Left kidney (tissue), 8 donors: ENCODE measurements around the gene COL1A1. TPM values are rescaled to one million over a fixed set of nuclear protein-coding genes. Genes with fewer than 3 reads are reported as not detected.

Source experiments
- DNase-seq: peaks from one replicate; pipeline ENCODE4 v3.0.0-alpha.2; 2013
- long read RNA-seq, 8 donors: transcript quantifications; one replicate each; lab custom pipeline, GENCODE V29; 2026
- polyA plus RNA-seq: library from polyadenylated mRNA; unstranded; fragments of 120-200 nt; gene quantifications from one replicate; pipeline ENCODE4 v1.2.1, GENCODE V29; 2013; ENCODE audit not compliant: insufficient read length

The COL1A1 gene
- 397 TPM for polyA plus RNA-seq
- long read RNA-seq, donor 1, full-length matches to known transcripts = 136 of 594 reads
- long read RNA-seq, donor 1, partial matches to known transcripts = 452 of 594 reads
- long read RNA-seq, donor 1, other reads (novel, unspliced or antisense) = 6 of 594 reads
- long read RNA-seq, donor 2, full-length matches to known transcripts = 79 of 293 reads
- long read RNA-seq, donor 2, partial matches to known transcripts = 214 of 293 reads
- long read RNA-seq, donor 2, other reads (novel, unspliced or antisense) = 0 of 293 reads
- long read RNA-seq, donor 3, full-length matches to known transcripts = 46 of 191 reads
- long read RNA-seq, donor 3, partial matches to known transcripts = 145 of 191 reads
- long read RNA-seq, donor 3, other reads (novel, unspliced or antisense) = 0 of 191 reads
- long read RNA-seq, donor 4, partial matches to known transcripts = 6 of 7 reads
- long read RNA-seq, donor 4, other reads (novel, unspliced or antisense) = 0 of 7 reads
- long read RNA-seq, donor 5, full-length matches to known transcripts = 50 of 129 reads
- long read RNA-seq, donor 5, partial matches to known transcripts = 79 of 129 reads
- long read RNA-seq, donor 5, other reads (novel, unspliced or antisense) = 0 of 129 reads
- long read RNA-seq, donor 6, full-length matches to known transcripts = 89 of 415 reads
- long read RNA-seq, donor 6, partial matches to known transcripts = 326 of 415 reads
- long read RNA-seq, donor 6, other reads (novel, unspliced or antisense) = 0 of 415 reads
- long read RNA-seq, donor 7, full-length matches to known transcripts = 42 of 204 reads
- long read RNA-seq, donor 7, partial matches to known transcripts = 162 of 204 reads
- long read RNA-seq, donor 7, other reads (novel, unspliced or antisense) = 0 of 204 reads
- long read RNA-seq, donor 8, full-length matches to known transcripts = 20 of 50 reads
- long read RNA-seq, donor 8, partial matches to known transcripts = 30 of 50 reads
- long read RNA-seq, donor 8, other reads (novel, unspliced or antisense) = 0 of 50 reads

DNA sequence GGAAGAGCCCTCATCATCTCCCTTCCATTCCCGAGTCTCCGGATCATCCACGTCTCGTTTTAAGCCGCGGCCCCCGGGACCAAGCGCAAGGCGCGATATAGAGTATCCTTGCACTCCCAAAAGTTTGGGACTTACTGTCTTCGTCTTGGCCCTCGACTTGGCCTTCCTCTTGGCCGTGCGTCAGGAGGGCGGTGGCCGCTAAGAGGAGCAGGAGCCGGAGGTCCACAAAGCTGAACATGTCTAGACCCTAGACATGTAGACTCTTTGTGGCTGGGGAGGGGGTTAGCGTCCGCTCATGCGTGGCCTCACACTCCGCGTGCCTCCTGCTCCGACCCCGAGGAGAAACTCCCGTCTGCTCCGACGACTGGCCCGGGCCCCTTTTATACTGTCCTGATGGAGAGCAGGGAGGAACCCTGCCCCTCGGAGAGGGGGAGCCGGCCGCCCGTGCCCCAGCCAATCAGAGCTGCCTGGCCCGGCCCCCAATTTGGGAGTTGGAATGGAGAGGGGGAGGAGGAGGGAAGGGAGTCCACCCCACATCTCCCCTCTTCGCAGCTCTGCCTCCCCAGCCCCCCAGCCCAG, at the start of gene COL1A1:
Gene COL1A1, minus strand, starts transcription at position 356 of the 579 bp plus-strand sequence. Its CDS starts 118 bp downstream, at position 238.
- no peak for DNase-seq

DNA sequence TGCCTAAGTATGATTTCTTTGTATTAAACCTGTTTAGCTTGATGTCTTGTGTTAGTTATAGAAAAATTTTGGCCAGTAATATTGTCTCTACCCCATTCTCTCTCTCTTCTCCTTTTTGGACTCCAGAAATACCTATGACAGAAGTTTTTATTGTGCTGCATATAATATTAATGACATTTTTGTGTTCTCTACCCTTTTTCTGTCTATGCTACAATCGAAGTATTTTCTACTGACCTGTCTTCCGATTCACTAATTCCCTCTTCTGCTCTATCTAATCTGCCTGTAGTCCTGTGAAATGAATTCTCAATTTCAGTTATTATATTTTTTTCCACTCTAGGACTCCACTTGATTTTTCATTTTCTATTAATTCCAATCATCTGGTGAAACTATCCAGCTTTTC, 46.8 kb upstream of the COL1A1 start:
- no peak for DNase-seq

DNA sequence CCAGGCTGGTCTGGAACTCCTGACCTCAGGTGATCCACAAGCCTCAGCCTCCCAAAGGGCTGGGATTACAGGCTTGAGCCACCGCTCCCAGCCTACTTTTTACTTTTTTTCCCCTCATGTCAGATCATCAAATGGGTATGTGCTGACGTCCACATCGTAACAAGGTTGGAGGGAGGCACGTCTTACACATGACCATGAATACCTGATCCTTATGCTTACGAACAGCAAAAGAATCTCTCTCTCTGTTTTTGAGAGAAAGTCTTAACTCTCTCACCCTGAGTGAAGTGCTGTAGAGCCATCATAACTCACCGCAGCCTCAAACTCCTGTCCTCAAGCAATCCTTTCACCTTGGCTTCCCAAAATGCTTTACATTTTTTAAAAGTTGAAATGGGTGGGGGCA, 43.3 kb upstream of the COL1A1 start:
- no peak for DNase-seq

DNA sequence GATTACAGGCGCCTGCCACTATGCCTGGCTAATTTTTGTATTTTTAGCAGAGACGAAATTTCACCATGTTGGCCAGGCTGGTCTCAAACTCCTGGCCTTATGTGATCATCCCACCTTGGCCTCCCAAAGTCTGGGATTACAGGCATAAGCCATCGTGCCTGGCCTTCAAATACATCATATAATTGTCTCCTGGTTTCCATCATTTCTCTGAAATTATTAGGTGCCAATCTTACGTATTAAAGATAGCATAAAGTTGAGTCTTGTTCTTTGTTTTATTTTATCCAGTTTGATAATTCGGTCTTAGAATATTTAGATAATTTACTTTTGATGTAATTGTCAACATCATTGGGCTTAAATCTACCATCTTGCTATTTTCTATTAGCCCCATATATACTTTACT, 40.0 kb upstream of the COL1A1 start:
- DNase-seq = no peak

DNA sequence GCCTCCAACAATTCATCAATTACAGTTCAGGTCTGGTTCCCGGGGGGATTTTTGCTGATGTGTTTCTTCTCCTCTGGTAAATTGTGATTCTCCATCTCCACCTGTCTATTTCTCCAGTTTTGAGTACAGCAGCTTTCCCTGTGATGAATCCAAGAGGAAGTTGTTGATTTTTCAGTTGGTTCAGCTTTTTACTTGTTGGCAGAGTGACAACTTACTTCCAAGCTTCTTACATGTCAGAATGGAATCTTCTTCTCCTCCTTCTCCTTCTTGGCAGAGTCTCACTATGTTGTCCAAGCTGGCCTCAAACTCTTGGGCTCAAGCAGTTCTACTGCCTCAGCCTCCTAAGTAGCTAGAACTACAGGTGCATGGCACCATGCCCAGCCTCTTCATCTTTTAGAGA, 39.4 kb upstream of the COL1A1 start:
- no peak for DNase-seq

DNA sequence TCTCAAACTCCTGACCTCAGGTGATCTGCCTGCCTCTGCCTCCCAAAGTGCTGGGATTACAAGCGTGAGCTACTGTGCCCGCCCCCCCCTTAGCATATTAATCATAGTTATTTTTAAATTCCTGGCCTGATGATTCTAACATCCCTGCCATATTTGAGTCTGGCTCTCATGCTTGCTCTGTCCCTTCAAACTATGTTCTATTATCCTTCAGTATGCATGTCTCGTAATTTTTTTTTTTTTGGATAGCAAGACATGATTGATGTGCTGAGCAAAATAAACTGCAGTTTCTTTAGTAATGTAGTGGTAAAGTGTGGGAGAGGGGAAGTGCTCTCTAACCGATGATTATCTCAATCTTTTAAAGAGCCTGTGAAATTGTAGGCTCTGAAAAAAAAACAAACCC, 38.5 kb upstream of the COL1A1 start:
- no peak for DNase-seq

DNA sequence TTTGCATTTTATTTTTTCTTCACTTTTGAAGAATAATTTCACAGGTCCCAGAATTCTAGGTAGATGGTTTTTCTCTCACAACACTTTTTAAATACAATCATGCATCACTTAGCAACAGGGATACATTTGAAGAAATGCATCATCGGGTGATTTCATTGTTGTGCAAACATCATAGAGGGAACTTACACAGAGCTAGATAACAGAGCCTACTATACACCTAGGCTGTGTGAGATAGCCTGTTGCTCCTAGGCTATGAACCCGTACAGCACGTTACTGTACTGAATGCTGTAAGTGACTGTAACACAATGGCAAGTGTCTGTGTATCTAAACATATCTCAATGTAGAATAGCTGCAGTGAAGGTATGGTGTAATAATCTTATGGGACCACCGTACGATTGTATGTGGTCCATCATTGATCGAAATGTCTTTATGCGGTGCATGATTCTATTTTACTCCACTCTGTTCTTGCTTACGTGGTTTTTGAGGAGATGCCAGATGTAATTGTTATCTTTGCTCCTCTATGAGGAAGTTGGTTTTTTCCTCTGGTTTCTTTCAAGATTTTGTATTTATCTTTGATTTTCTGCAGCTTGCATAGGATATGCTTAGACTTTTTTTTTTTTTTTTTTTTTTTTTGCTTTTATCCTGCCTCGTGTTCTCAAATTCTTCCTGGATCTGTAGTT, 37.3 kb upstream of the COL1A1 start:
- DNase-seq = no peak

DNA sequence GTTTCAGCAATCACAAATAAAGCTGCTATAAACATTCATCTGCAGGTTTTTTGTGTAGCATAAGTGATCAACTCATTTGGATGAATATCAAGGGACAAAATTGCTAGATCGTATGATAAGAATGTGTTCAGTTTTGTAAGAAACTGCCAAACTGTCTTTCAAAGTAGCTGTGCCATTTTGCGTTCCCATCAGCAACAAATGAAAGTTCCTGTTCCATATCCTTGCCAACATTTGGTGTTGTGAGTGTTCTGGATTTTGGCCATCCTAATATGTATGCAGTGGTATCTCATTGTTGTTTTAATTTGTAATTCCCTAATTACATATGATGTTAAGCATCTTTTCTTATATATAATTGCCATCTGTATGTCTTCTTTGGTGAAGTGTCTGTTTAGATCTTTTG, 36.5 kb upstream of the COL1A1 start:
- no peak for DNase-seq

DNA sequence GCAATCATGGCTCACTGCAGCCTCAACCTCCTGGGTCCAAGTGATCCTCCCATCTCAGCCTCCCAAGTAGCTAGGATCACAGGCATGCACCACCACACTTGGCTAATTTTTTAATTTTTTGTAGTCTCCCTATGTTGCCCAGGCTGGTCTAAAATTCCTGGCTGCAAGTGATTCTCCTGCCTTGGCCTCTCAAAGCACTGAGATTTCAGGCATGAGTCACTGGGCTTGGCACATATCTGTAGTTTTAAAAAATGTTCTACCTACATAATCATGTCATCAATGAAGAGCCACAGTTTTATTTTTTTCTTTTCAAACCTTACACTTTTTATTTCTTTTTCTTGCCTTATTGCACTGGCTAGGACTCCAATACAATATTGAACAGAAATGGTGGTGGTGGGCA, 33.1 kb upstream of the COL1A1 start:
- DNase-seq = no peak

DNA sequence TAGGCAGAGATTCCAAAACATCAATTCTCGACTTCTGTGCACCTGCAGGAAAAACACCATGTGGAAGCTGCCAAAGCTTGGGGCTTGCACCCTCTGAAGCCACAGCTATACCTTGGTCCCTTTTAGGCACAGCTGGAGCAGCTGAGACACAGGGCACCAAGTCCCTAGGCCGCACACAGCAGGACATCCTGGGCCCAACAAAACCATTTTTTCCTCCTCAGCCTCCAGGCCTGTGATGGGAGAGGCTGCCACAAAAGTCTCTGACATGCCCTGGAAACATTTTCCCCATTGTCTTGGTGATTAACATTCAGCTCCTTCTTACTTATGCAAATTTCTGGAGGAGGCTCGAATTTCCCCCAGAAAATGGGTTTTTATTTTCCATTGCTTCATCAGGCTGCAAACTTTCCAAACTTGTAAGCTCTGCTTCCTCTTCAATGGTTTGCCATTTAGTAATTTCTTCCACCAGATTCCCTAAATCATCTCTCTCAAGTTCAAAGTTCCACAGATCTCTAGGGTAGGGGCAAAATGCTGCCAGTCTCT, 24.3 kb upstream of the COL1A1 start:
- no peak for DNase-seq

DNA sequence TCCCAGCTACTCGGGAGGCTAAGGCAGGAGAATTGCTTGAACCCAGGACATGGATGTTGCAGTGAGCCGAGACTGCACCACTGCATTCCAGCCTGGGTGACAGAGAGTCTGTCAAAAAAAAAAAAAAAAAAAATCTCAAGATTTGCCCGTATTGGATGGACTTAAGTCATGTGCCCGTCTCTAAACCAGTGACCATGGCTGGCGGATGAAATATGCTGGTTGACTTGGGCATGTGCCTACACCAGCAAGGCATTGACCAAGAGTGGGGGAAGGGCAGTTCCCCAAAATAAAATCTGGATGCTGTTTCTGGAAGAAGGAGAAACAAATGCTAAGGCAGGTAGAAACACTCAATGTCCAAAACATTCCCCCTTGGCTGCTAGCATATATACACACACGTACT, 21.5 kb upstream of the COL1A1 start:
- no peak for DNase-seq

DNA sequence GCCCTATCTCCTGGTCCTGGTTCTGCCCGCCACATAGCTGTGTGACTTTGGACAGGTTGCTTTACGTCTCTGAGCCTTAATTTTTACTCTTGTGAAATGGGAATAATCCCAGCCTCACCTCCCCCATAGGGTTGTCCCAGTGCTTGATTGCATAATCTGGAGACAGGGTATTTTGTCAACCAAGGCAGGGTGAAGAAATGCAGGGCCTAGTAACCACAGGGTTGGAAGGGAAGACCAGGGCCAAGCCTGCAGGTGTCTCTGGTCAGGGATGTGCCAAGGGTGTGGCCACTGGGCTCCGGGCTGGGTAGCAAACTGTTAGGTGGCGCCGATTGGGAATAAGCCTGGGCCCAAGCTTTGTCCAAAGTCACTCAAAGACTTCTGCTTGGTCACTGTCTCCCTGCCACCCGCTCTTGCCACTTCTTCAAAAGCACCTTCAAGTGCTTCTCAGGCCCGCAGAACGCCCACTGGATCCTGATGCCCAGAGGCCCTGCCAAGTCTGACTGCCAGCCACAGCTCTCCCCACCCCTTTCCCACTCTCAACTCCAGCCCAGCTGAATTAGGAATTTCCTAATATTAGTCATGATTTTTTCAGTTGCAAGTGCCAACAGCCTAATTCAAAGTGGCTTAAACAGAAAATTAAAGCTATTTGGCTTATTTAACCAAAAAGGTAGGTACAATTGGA, 20.6 kb upstream of the COL1A1 start:
- DNase-seq = no peak

DNA sequence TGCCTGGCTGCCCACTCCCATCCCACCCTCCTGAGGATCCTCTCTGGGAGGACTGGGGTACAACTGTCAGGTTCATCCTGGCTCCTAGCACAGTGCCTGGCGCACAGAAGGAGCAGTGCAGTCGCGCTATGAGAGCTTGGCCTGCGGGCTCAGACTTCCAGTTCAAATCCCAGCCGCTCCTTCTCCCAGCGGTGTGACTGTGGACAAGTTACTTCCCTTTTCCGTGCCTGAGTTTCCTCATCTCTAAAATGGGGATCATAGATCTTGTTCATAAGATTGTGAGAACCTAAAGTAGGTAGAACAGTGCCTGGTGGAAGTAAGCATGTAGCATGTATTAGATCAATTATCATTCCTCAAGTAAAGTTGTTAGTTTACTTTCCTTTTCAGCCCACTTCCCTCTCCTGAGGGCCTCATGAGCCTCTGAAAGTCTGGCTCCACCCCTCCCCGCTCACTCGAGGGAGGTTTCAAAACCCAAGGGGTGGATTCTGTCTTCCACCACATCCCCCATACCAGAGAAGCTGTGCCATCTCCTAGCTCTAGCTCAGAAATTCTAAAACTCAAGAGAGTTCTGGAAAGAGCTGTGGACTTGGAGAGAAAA, 19.9 kb upstream of the COL1A1 start:
- no peak for DNase-seq

DNA sequence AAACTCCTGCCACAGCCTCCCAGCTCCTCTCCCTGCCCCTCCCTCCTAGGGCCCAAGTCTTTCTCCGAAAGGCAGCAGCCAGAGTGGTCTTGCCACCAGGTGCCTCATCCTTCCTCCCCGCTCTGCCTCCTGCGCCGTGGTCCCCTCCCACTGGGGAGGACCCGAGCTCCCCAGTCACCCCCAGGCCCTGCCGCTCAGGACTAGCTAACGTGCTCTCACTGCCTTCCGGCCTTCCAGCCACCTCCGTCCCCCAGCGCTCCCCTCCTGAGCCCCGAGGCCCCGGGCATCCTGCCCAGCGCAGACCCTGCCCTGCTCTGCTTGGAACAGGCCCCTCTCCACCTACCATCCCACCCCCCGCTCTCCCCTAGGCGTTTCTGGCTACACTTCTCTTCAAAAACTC, 19.4 kb upstream of the COL1A1 start:
- DNase-seq = no peak

DNA sequence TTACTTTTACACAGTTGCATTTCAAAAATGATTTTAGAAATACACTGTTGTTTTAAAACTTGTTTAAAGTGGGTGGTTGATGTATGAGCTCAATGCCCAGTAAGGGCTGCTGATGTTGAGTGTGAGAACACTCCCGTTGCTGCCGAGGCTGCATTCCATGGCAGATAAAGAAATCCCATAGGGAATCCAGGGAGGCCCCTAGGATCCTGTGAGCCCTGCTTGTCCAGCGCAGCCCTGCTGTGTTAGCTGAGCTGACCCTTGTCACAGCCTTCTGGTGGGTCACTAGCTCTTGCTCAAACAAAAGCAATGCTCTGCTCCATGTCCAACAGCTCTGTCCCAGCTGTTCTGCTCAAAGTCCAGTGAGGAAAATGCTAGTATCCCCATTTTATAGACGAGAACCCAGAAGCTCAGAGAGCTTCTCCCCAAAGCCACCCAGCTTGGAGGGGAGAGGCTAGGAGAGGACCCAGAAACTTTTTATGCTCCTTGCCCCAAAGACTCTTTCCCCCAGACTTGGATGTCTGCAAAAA, 18.6 kb upstream of the COL1A1 start:
- DNase-seq = no peak

DNA sequence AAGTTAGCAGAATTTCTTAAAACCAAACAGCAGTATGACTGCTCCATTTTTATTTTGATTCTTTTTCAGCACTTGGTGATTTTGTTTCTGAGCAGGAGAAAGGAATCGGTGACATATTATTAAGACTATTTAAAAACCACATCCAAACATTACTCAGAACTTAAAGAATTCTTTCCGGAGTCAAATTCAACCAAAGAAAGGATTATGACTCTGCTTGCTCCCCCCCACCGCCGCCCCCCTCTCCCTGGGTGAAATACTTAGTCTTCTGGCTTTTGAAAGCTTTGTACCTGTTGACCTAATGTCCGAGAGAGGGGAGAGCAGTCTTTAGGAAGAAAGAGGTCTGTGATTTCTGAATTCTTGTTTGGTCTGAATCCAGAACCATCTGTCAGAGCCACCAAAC, 17.9 kb upstream of the COL1A1 start:
- no peak for DNase-seq

DNA sequence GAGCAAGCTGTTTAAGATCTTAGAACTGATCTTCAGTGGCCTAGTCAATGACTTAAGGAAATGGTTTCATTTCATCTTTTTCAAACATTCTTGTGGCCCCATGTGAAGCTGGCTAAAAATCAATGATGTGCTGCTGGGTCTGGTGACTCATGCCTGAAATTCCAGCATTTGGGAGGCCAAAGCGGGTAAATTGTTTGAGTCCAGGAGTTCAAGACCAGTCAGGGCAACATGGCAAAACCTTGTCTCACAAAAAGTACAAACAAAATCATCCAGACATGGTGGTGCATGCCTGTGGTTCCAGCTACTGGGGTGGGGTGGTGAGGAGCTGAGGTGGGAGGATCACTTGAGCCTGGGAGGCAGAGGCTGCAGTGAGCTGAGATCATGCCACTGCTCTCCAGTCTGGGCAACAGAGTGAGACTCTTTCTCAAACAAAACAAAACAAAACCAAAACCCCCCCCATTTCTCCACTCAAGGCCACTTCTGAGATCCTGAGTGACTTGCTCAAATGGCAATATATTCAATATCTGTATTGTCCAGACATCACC, 17.4 kb upstream of the COL1A1 start:
- DNase-seq = no peak

DNA sequence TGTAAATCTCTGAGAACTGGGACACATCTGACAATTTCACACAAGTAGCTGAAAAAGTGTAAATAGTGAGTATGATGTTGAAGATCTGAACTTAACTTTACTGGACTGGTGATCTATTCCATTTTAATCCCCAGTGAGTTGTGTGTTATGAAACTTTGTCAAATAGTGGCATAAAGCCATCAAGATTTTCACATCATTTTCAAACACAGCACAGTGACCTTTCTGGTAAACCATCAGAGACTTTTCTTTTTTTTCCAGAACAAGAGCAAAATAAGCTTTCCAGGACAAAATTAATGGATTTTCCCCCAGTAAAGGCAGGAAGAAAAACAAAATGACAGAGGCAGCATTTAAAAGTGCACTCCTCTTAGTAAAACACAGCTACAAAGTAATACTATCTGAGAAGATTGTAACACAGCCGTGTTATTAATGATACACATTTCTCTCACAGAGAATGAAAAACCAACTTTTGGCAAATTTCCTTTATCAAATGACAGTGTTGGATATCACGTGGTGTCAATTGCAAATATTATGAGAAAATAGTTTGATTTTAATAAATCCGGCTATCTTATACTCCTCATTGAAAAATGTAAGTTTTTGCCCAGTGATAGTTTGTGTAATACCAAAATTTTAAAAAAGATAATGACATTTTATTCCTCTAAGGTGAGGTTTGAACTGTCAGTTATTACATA, 16.8 kb upstream of the COL1A1 start:
- DNase-seq = no peak

DNA sequence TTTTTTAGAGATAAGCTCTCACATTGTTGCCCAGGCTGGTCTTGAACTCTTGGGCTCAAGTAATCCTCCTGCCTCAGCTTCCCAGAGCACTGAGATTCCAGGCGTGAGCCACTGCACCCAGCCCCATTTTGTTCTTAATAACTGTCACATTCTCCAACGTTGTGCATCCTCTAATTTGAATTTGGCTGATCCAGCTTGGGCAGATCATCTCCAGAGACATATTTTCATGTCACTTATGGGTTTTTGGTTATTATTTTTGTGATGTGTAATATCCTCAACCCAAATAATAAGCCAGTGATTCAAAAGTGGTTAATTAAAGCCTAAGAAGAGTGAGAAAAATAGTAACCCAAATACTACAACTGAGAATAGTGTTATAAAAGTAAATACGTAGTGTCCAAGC, 16.2 kb upstream of the COL1A1 start:
- DNase-seq = no peak
